Measurements from ENCODE around the gene GLP1R.

The GLP1R gene

DNA sequence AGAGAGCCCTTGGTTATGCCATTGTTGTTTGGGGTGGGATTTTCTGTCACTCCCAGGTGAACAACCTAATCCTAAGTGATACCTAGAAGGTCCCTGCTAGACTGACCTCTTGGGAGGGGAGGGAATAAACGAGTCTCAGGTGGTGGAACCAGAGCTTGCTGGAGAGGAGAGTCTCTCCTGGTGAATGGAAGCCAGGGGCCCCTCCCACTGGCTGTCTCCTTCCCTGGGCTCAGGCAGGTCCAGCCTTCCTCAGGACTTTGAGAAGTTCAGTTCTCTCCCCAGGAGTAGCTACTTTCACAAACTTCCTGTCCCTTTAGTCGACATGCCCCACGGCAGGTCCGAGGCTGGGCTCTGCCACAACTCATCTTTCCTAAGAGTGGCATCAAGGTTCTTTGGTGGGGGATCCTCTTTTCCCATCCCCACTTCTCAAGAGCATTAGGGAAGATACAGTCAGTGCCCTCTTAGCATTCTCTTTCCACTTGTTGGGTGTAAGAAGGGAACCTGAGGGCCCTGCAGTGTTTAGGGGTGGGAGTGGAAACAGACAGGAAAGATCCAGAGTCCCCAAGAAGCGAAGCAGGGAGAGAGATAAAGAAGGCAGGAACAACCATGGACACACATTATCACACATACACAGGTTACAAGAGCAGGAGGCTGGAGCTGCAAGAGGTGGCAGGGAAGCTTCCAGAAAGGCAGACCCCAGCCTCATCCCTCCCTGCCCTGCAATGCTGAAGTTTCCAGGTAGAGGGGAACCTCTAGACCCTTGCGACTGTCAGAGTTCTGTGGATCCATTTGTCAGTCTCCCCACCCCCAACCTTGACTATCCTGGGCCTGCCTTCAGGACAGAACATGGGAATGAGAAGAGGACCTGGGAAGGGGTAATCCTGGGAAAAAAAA is 900 bp upstream of the GLP1R start:
- no peak for DNase-seq

DNA sequence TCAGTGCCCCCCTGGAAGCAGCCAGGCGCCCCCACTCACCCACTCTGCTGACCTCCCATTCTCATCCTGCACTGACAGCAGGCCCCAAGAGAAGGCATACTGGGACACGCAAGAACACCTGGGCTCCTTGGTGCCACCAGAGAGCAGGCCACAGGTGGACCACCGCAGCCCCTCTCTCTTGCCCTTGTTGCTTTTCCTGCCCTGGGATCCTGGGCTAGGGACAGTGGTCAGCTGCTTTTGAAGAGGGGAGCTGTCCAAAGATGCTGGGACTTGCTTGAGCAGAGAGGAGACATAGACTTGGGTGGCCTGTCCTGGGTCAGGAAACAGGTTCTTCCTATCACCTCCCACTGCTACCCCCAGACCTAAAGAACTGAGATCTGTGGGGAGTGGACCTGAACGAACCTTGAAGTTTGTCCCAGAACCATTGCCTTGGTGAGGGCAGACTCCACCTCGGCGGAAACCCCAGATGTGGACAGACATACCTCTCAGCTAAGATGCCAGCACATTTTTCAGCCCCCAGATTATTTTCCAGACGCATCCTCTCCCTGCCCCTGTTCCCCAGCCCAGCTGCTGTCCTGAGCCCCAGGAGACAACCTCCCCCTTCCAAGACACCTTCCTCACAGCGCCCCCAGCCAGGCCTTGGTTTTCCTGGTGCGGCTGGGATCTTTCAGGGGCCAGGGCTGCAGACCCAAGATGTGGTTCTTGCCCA is 1.1 kb downstream of the GLP1R start:
- DNase-seq, result no peak

DNA sequence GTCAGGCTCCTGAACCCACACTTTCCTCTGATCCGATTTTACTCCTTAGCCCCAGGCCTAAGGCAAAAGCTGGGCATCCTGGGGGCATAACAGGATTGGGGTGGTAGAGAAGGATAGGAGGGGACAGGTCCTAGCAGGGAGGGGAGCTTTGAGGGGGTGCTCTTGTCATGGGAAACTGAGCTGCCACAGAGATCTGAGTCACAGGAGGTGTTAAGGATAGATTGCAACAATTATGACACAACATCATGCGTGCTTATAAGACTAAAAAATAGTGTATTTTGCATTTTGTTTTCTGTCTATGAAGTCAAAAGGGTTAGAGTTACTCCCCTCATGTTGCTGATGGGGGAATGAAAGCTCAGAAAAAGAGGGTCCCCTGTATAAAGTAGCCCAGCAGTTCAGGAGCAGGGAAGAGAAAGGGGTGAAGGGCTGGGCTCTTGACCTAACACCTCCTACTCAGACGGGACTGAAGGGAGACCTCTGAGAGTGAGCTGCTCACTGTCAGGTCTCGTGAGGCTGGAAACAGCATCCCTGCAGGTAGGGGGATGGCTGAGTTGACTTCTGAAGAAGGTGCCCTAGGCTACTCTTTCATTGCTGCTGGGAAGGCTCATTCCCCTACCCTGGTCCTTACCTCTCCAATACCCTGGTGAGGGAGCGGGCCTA is 2.0 kb downstream of the GLP1R start:
- DNase-seq, result no peak

DNA sequence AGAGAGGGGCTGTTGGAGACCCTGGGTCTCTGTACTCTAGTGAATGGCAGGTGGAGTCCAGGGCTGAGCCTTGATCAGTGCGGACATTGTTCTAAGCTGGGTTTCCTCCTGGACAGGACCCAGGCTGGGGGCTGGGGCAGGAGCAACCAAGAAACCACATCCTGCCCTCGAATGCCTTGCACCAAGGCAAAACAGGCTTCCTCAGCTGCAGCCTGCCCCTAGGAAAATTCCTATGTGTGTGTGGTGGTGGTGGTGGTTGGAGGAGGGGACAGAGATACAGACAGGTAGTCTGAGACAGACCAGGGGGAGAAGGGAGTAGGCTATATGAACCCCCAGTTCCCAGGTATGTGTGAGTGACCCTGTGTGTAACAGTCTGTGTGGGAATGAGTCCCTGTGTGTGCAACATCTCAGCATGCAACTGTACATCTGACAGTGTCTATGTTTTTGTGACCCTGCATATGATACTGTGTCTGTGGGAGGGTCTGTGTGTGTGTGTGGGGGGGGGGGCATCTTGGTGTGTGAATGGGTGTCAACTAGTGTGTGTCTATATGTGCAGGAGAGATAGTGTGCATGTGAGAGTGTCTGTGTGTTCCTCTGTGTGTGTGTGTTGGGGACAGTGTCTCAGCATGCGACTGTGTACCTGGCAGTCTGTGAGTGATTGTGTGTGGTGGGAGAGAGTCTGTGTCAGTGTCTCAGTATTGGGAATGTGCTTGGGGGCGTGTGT is 3.0 kb downstream of the GLP1R start:
- no peak for DNase-seq

DNA sequence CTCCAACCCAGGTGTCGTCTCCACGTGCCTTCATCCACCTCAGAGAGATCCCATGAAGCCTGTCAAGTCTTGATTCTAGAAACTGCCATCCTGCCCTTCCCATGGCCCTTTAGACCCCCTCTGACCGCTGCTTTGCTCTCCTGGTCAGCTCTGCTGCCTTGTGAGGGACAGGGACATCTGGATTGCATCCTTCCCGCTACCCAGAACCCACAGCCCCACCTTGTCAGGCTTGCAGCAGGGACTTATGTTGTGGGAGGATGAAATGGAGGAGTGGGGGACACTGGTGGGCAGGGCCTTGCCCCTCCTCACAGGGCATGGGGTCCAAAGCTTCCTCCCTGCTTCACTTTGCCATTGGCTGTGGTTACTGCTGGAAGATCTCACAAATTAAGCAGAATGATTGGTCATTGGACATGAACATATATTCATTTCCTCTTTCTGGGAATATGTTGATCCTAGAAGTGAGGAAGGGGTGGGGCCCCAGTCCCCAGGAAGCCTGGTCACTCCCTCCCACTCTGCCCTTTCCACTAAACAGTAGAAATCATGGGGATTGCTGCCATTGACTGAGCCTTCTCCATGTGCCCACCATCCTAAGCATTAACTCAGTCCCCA is 4.5 kb downstream of the GLP1R start:
- no peak for DNase-seq

DNA sequence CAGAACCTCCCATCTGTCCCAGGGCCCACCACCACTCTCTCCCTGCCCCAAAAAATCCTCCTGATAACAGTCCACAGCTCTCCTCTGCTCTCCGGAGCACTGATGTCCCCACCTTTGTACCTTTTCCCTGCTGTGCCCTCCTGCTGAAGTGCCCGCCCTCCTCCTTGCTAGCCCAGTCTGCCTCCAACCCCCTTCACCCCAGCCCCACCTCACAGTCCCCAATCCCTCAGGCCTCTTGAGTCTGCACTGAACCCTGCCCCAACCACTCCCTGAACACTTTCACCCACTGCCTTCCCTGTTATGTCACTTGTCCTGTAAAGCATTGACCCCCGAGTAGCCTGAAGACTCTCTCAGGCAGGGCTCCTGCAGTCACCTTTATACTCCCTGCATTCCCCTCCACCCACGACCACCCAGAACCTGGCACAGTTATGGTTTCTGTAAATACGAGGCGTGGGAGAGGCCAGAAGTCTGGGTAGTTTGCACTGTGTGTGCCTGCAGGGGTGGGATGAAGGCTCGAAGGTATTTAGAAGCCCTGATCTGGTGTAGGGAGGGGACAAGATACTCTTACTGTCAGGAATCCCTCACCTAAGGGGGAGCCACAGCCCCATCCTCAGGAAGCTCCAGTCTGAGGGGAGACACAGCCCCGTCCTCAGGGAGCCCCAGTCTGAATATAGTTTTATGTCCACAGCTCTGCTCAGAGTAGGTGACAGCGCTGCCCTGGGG is 5.4 kb downstream of the GLP1R start:
- DNase-seq, result no peak

DNA sequence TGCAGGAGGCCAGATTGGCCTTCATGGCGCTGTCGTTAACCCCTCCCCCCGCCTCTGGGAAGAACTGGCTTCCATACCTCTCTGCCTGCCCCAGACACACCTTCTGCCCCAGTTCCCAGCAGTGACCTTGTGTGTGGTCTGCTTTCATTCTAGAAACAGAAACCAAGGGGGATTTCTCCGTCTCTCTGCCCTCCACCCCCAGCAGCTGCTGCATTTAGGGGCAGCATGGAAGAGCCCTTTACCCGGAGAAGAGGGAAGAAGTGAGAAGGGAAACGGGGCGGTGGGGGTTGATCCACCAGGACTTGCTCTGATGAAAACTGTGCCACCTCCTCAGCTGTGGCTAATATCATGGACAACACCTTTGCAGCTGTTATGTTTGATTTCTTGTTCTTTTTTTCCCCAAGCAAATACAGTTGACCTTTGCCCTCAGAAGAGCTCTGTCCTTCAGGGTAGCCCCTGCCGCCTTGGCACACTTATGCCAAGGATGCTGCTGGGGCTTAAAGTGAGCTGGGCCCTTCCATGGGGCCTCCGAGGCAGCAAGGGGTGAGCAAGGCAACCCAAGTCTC is 6.1 kb downstream of the GLP1R start:
- no peak for DNase-seq

DNA sequence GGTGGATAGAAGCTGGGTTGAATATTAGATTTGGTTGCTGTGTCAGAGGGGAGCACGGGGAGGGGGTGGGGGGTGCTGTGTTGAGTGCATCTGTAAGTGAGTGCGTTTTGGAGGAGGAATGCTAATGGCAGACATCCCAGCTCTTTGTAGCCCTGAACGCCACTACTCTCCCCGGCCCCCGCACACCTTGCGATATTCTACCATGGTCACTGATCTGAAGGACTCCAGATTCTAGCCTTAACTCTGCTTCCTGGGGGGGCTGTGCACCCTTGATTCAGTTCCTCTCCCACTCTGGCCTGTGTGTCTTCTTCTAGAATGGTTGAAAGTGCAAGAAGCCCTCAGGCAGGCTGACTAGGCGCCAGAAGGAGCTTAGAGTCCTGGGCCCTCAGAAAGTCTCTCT is 7.1 kb downstream of the GLP1R start:
- no peak for DNase-seq

DNA sequence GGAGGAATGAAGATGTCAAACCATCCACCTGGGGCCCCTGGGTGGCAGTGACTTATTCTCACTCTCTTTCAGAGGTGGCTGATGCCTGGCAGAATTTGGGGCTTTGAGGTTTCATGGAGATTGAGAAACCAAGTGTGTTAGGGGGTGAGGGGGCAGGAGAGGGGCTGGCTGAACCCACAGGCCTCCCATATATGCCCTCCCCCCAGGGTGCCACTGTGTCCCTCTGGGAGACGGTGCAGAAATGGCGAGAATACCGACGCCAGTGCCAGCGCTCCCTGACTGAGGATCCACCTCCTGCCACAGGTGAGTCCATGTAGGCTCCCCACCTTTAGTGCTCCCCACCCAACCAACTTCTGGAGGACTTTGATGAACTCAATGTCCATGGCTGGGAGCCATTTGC is 7.6 kb downstream of the GLP1R start:
- DNase-seq, result no peak

DNA sequence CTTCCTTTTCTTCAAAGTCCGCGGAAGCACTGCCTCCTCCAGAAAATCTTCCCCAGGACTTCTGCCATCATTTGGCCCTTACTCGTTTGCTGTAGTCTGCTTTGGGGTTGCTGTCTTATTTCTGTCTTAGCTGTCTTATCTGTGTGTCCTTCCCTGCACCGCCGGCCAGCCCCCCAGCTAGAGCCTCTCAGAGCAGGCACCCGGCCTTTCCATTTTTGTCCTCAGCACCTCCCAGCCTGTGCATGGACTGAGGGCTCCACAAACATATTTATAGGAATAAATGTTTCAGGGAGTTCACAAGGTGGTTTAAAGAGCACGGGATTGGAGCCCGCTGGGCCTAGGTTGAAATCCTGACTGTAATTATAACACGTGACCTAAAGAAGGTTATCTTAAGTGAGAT is 8.1 kb downstream of the GLP1R start:
- DNase-seq, result no peak

DNA sequence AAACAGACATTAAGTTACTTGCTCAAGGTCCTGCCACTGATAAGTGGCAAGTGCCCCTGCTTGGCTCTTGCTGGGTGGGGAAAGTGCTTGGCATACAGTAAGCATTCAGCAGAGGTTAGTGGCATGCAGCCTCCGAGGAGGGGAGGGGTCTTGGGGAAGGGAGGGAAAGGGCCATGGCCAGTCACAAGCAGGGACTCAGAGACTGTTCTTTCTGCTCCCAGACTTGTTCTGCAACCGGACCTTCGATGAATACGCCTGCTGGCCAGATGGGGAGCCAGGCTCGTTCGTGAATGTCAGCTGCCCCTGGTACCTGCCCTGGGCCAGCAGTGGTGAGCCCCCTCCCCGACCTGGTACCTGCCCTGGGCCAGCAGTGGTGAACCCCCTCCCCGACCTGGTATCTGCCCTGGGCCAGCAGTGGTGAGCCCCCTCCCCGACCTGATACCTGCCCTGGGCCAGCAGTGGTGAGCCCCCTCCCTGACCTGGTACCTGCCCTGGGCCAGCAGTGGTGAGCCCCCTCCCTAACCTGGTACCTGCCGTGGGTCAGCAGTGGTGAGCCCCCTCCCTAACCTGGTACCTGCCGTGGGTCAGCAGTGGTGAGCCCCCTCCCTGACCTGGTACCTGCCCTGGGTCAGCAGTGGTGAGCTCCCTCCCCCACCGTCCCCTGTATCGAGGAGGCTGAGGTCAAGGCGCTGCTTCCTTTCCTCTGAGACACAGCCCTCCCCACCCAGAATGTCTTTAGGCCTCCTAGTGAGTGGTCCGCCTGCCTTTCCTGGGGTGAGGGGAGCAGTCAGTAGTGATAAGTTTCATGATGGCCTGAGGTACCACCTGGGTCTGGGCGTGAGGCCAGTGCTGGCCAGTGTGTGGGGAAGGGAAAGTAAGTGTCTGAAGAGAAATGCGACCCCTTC is 8.9 kb downstream of the GLP1R start:
- DNase-seq, result no peak

DNA sequence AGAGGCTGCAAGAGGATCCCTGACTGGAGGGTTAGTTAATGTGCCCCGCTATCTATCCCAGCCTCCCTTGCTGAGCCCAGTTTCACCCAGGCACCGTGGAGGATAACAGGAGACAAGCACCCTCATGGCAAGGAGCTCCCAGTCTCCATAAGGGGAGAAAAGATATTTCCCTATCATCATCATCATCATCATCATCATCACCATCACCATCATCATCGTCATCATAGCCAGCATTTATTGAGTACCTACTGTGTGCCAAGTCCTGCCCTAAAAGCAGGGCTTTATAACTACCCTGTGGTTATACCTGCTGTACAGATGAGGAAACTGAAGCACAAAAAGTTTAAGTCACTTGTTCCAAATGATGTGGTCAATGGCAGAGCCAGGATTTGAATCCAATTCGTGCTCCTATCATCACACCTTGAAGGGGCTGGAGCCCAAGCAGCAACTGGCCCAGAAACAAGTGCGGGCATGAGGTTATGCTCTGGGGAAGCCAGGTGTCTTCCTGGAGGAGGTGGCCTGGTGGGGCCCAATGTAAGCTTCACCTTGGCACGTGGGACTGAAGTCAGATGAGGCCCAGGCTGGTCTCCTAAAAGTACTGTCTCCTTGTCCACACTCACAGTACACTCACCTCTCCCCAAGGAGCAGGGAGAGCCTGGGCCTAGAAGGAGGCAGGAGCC is 10.0 kb downstream of the GLP1R start:
- no peak for DNase-seq

DNA sequence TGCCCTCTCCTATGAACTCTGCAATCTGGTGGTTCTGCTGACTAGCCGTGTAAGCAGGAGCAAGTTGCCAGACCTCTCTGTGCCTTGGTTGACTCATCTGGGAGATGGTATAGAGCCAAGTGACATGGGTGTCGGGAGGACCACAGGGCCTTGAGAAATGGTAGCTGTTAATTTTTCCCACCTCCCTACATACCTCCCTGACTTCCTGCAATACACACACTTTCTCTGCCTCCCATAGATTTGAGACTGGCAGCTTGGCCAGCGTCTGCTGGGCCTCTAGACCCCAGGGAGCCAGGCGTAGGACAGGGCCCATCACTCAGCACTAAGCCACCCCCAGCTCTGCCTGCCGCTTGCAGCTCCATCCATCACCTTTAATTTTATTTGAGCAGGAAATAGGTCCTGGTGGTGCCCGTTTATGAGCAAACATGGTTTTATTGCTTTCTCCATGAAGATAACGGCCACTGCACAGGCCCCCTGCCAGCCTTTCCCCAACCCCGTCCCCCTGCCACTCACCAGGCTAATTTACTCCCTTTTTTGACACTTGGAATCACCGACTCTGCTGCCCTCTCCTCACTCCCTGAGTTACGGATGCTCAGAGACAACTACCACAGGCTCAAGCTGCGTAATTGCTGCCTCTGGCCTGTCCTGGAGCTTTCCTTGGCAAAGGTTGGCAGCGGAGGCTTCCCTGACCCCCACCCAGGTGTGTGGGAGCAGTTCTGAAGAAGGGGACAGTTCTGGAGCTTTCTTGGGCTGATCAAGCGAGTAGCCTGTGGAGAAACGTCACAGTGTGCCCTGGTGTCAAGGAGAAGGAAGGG is 11.1 kb downstream of the GLP1R start:
- DNase-seq, result no peak

DNA sequence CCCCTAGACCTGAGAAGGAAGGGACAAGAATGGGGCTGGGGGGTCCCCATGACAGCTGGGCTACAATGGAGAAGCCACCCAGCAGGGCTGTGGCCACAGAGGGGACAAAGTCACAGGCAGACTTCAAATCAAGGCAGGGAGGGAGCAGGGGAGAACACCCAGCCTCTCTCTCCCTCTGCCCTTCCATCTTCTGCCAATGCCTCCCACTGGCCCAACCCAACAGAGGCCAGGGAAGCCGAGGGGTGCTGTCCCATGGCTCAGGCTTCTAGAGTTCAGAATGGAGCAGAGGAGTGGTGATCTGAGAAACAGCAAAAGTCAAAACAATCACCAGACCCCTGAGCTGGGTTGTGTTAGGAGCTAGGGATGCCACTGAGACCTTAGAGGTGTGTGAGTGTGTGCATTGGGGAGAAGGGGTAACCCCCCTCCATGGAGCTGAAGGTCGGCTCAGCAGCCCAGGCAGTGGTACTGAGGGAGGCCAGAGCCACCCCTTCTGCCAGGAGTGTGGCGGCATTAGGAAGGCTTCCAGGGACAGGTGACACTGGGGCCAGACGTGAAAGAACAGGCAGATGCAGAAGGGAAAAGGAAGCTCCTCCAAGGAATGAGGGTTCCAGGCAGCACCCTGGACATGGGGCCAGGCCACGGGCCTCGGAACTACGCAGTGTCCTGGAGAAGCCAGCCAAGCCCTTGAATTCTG is 12.0 kb downstream of the GLP1R start:
- no peak for DNase-seq

DNA sequence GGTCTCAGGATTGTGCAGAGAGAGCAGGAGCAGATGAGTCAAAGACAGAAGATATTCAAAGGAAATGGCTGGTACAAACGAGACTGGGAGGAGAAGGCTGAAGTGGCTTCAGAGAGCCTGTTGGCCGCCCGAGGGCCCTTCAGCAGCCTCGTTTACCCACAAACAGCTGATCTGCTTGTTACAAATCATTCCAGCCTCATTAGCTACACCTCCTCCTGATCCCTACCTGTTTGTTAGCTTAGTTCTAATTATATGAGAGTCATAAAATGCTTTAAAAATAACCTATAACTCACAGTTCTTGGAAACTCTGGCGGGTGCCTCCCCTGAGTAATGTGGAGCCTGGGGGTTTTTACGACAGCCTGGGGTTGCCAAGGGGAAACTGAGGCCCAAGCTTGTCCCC is 12.6 kb downstream of the GLP1R start:
- no peak for DNase-seq

DNA sequence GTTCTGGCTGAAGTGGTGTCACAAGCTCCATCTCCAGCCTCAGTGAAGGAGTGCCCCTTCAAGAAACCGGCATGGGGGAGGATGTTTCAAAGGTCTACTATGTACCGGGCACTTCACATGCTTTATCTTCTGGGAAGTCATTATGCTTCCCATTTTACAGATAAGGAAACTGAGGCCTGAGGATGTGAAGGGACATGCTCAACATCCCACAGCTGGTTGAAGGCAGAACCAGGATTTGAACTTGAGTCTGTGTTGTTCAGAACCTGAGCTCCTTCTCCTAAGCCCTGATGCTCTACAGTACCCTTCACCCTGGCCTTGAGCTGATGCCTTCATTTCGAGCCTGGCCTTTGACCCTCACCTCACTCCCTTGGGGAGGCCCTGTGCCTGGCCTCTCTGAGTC is 13.0 kb downstream of the GLP1R start:
- DNase-seq, result no peak

DNA sequence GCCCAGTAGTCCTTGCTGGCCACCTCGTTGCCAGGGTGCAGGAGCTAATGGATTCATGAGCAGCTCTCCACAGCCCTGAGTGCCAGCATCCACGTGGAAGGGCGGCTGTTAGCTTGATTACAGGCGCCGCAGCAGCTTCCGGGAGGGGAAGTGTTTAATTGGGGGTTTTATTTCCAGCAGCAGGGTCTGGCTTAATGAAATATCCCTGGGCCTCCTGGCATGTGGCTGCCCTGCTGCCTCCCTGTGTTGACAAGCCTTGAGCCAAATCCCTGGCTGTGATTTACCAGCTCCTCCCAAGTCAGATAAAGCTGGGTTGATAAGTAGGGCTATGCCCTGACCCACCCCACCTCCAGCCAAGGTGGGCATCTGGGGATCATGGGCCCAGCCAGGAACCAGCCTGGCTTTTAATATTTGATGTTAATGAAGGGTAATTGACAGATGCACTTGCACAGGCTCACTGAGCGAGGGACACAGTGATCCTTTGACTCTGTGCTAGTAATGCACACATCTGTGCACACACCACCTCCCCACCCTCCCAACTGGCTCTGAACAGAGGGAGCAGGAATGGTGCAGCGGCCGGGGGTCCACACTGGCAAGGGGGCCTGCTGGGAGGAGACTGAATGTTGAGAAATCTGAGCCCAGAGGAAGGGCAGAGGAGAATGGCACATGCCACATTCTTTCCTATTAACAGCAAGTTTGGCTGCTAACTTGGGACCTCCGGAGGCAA is 13.6 kb downstream of the GLP1R start:
- no peak for DNase-seq

DNA sequence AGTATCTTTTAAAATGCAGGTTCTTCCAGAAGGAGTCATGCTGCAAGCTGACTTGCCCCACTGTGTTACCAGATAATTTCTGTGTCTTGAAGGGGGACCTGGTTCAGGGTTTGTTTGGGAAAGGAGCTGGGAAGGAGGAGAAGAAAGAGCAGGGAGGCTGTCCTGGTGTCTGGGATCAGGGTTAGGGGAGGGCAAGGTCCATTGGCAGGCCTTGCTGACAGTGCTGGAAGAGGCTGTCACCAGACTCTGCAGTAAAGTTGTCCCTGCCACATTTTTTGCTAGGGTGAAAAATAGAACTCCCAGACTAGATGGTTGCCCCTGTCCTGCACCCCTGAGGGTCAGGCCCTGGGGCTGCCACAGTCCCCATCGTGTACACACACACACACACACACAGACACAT is 14.9 kb downstream of the GLP1R start:
- DNase-seq, result no peak
